BLaER1 (cell line): Measurements from ENCODE around the gene MCF2L2.
"Not testable (repeated sequence)": the region's sequence is repeated elsewhere in the genome, so short reads cannot be mapped to it uniquely, and the experiment has no call there.

ENCODE experiments used
- H3K27ac ChIP-seq: shearing (Covaris generic); formaldehyde crosslinking; 2 replicates; pipeline ENCODE4 v1.8.1; 2022
- H3K27me3 ChIP-seq: shearing (Covaris generic); formaldehyde crosslinking; 2 replicates; pipeline ENCODE4 v1.8.1; 2022
- H3K36me3 ChIP-seq: shearing (Covaris generic); formaldehyde crosslinking; 2 replicates; pipeline ENCODE4 v1.8.1; 2022
- H3K4me1 ChIP-seq: shearing (Covaris generic); formaldehyde crosslinking; 2 replicates; pipeline ENCODE4 v1.8.1; 2022
- H3K4me2 ChIP-seq: shearing (Covaris generic); formaldehyde crosslinking; 2 replicates; pipeline ENCODE4 v1.8.1; 2022
- H3K4me3 ChIP-seq: shearing (Covaris generic); formaldehyde crosslinking; 2 replicates; pipeline ENCODE4 v1.8.1; 2022
- H3K9ac ChIP-seq: shearing (Covaris generic); formaldehyde crosslinking; 2 replicates; pipeline ENCODE4 v1.8.1; 2022
- H3K9me3 ChIP-seq: shearing (Covaris generic); formaldehyde crosslinking; 2 replicates; pipeline ENCODE4 v1.8.1; 2022
- H4K20me1 ChIP-seq: shearing (Covaris generic); formaldehyde crosslinking; 2 replicates; pipeline ENCODE4 v1.8.1; 2022
- Cebpa-rat ChIP-seq: shearing (Covaris generic); IDR thresholded peaks from 2 replicates; pipeline ENCODE4 v1.8.1; 2022

The MCF2L2 gene

DNA sequence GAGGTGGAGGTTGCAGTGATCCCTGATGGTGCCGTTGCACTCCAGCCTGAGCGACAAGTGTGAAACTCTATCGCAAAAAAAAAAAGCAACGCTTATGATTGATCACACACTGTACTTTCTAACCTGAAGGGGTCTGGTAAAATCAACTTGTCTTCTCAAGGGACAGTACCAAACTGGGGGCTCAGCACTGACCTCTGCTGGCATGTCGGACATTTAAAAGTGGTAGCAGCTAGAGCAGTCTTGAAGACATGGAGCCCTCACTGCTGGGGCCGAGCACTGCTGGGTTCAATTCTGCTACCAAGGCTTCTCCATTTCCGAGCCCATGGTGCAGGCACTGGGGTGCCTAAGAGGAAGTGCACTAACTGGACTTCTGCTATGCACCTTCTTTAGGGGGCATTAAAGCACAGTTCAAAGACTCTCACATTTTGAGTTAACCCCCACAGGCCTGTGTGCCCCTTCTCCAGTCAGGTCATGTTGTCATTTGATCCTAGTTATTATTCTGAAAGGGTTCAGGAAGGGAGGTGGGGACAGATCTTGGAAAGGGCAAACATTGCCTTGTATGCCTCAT is 239.4 kb downstream of the MCF2L2 start:
- no peak for TF ChIP-seq Cebpa-rat
- H3K9me3 ChIP-seq = no peaks in the 10 kb centered on the region
- H3K9ac ChIP-seq = no peak overlapping the region

DNA sequence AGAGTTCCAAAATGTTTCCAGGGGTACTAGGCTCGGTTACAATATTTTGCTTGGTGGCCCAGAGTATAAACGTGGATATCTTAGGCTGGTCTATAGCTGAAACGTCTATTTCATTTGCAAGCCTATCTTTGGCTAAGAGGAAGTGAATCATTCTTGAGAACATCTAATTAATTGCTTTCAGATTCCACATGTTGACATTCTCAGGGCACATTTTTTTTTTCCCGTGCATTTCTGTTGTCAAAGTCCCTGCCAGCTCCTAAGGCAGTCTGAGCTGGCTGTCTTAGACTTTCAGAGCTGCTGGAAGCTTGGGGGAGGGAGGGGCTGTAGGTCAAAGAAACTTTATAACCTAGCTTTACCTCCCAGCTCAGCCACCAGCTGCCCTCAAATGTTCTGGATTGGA is 242.7 kb downstream of the MCF2L2 start:
- Histone ChIP-seq H3K27me3 (peaks cover 9% of the 10 kb centered on the region), H3K9ac (no peak overlapping the region), H4K20me1 (peaks cover 5% of the 10 kb centered on the region; the same call in 1 of the 2 replicates), H3K4me3 (no peak overlapping the region), H3K9me3 (no peaks in the 10 kb centered on the region), H3K4me2 (no peak overlapping the region), H3K36me3 (no peaks in the 10 kb centered on the region), H3K27ac (no peak overlapping the region), H3K4me1 (no peaks in the 10 kb centered on the region)
- TF ChIP-seq Cebpa-rat = no peak

More for the DNA sequence above, 239.4 kb downstream of the MCF2L2 start:
- no peaks in the 10 kb centered on the region for H3K4me1 ChIP-seq
- no peak overlapping the region for H3K4me3 ChIP-seq
- H3K4me2 ChIP-seq = no peak overlapping the region
- no peaks in the 10 kb centered on the region for H3K27me3 ChIP-seq
- no peaks in the 10 kb centered on the region for H3K36me3 ChIP-seq
- H3K27ac ChIP-seq = no peak overlapping the region
- no peaks in the 10 kb centered on the region for H4K20me1 ChIP-seq

DNA sequence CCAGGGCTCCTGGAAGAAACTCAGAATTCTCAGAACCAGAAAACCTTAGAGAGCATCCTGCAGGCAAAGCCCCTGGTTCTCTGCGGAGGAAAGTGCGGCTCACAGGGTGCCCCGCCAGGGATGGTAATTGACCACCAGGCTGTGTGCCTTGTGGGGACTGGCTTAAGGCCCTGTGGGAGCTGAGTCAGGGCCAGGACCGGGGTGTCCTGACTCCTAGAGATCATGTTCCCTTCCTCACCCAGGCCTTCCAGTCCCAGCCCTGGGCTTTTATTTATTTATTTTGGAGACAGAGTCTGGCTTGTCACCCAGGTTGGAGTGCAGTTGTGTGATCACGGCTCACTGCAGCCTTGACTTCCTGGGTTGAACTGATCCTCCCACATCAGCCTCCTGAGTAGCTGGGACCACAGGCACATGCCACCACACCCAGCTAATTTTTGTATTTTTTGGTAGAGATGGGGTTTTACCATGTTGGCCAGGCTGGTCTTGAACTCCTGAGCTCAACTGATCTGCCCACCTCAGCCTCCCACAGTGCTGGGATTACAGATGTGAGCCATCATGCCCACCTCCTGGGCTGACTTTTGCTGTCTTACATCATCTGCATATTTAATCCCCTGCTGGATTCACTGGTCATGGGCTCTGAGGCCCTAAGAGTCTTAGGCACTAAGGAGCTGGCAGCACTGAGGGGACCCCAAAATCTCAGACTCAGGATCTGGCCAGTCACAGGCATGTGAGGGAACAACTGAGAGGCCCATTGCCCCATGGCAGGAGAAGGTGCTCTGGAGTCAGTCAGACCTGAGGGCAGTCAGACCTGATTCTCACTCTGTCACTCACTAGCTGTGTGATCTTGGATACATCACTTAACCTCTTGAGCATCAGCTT is 245.4 kb downstream of the MCF2L2 start:
- H3K9ac ChIP-seq = no peak overlapping the region
- TF ChIP-seq Cebpa-rat = no peak
- H4K20me1 ChIP-seq = peaks cover 32% of the 10 kb centered on the region
- H3K36me3 ChIP-seq = no peaks in the 10 kb centered on the region
- no peaks in the 10 kb centered on the region for H3K9me3 ChIP-seq
- H3K27ac ChIP-seq = no peak overlapping the region
- H3K27me3 ChIP-seq = peaks cover 36% of the 10 kb centered on the region
- no peak overlapping the region for H3K4me2 ChIP-seq
- H3K4me1 ChIP-seq = peaks cover 9% of the 10 kb centered on the region
- H3K4me3 ChIP-seq = no peak overlapping the region

GRCh38 chr3:183182073-183182472 is 246.3 kb downstream of the MCF2L2 start:
- Histone ChIP-seq H3K36me3 (no peaks in the 10 kb centered on the region), H3K27ac (no peak overlapping the region), H4K20me1 (peaks cover 32% of the 10 kb centered on the region), H3K9me3 (no peaks in the 10 kb centered on the region), H3K4me3 (no peak overlapping the region), H3K4me2 (no peak overlapping the region), H3K27me3 (peaks cover 45% of the 10 kb centered on the region), H3K9ac (no peak overlapping the region), H3K4me1 (peaks cover 9% of the 10 kb centered on the region)
- no peak for TF ChIP-seq Cebpa-rat

- Histone ChIP-seq H3K9me3 (no peaks in the 10 kb centered on the region), H4K20me1 (peaks cover 32% of the 10 kb centered on the region), H3K27ac (no peak overlapping the region), H3K36me3 (no peaks in the 10 kb centered on the region), H3K27me3 (peaks cover 49% of the 10 kb centered on the region), H3K4me3 (no peak overlapping the region), H3K9ac (no peak overlapping the region), H3K4me1 (peaks cover 9% of the 10 kb centered on the region), H3K4me2 (no peak overlapping the region)
- TF ChIP-seq Cebpa-rat = no peak
Measured at GRCh38 chr3:183181606-183182005, 246.8 kb downstream of the MCF2L2 start.

DNA sequence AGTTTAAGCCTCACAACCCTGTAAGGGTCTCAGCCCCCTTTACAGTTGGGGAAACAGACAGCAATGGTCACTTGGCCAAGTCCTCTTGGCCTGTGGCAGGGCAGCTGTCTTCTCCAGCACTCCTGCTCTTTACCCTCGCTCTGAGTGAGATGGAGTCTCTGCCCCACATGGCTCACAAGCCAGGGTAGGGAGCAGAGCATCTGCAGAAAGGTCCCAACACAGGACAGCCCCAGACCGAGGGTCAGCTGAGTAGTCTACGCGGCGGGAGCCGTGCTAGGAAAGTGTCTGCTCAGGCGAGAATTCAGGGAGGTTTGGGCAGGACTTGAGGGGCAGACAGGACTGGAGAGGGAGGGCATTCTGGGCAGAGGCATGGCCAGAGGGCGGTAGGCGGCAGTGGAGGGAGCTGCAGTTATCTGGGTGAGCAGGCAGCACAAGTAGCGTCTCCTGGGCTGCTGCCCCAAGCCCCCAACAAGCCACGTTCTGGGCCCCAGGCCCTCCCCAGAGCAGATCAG is 247.6 kb downstream of the MCF2L2 start:
- H3K4me1 ChIP-seq = peaks cover 9% of the 10 kb centered on the region
- no peak overlapping the region for H3K4me2 ChIP-seq
- no peak for TF ChIP-seq Cebpa-rat

GRCh38 chr3:183180110-183180783 is 248.2 kb downstream of the MCF2L2 start:
- Histone ChIP-seq H3K4me3 (no peak overlapping the region), H3K36me3 (no peaks in the 10 kb centered on the region), H3K27ac (no peak overlapping the region), H4K20me1 (peaks cover 32% of the 10 kb centered on the region), H3K4me2 (no peak overlapping the region), H3K4me1 (peaks cover 9% of the 10 kb centered on the region), H3K9ac (no peak overlapping the region), H3K27me3 (peaks cover 52% of the 10 kb centered on the region), H3K9me3 (no peaks in the 10 kb centered on the region)
- TF ChIP-seq Cebpa-rat = no peak

More for the DNA sequence above, 247.6 kb downstream of the MCF2L2 start:
- Histone ChIP-seq H4K20me1 (peaks cover 32% of the 10 kb centered on the region), H3K9me3 (no peaks in the 10 kb centered on the region), H3K4me3 (no peak overlapping the region), H3K27me3 (peaks cover 52% of the 10 kb centered on the region), H3K9ac (no peak overlapping the region), H3K36me3 (no peaks in the 10 kb centered on the region), H3K27ac (no peak overlapping the region)

DNA sequence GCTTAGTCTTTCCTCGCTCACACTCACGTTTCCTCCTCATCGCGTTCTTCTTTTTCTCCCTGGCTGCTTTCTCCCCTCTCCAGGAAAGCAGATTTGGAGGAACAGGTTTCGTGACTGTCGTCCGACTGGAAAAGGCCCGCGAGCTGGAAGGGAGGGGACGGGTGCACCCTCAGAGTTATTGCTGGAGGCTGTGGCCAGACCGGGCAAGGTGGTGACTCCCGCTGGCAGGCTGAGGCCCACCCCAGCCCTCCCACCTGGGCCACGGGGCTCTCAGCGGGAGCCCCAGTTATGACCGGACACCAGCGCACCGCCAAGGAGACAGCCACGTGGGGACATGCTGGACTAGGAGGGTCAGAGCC is 248.9 kb downstream of the MCF2L2 start:
- Histone ChIP-seq H4K20me1 (peaks cover 32% of the 10 kb centered on the region), H3K27me3 (peaks cover 52% of the 10 kb centered on the region), H3K4me2 (peak overlapping the region; percentile 75), H3K4me3 (peak overlapping the region; percentile 50; the same call in 1 of the 2 replicates)
- H3K4me1 ChIP-seq, H3K36me3 ChIP-seq, H3K9me3 ChIP-seq, H3K27ac ChIP-seq, H3K9ac ChIP-seq: not testable (repeated sequence)

DNA sequence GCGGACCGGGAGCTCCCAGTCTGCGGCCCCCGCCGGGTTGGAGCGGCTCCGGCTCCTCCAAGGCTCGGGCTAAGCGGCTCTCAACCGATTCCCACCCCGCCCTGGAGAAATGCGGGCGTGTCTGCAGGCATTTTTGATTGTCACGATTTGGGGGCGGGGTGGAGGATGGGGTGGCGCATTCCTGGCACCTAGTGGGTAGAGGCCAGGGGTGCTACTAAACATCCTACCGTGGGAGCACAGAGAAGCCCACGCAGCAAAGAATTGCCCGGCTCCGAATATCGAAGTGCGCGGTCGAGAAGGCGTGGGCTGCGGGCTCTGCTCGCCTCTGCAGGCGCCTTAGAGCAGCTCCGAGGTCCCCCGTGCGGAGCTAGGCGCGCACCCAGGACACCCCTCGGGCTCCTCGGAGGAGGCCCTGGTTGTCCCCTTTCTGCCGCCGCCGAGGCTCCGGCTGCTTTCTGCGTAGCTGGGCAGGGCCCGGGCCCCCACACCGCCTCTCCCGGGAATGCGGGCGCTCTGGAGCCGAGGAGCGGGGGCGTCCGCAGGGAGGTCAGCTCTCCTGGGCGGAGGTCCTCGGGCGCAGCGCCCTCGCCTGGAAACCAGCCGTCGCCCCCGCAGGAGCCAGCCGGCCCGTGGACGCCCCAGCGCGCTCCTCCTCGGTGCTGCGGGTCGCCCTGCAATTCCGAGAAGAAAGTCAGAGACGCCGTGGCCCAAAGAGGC is 249.4 kb downstream of the MCF2L2 start:
- Histone ChIP-seq H3K9me3 (no peaks in the 10 kb centered on the region), H3K9ac (no peak overlapping the region), H4K20me1 (peaks cover 32% of the 10 kb centered on the region), H3K4me3 (peak overlapping the region; percentile 50), H3K27me3 (peaks cover 52% of the 10 kb centered on the region), H3K36me3 (no peaks in the 10 kb centered on the region), H3K27ac (no peak overlapping the region), H3K4me1 (peaks cover 9% of the 10 kb centered on the region), H3K4me2 (peak overlapping the region; percentile 75)
- no peak for TF ChIP-seq Cebpa-rat
